Glutamatergic neuron (in vitro differentiated cells): ENCODE results near the gene NFYC. TPM values are rescaled to one million over a fixed set of nuclear protein-coding genes. Genes with fewer than 3 reads are reported as not detected.

Experiments used
- DNase-seq: peaks from one replicate; pipeline ENCODE4 v3.0.0; 2022
- H3K27ac Mint-ChIP-seq: one replicate; pipeline ENCODE4 v1.8.0; 2020; ENCODE audit warnings: mild to moderate bottlenecking, mixed read lengths, inconsistent platforms; ENCODE audit not compliant: unreplicated experiment
- H3K27me3 Mint-ChIP-seq: one replicate; pipeline ENCODE4 v1.8.0; 2020; ENCODE audit warnings: mild to moderate bottlenecking, moderate library complexity, mixed read lengths, inconsistent platforms; ENCODE audit not compliant: unreplicated experiment
- H3K36me3 Mint-ChIP-seq: one replicate; pipeline ENCODE4 v1.8.0; 2020; ENCODE audit warnings: mild to moderate bottlenecking, mixed read lengths, inconsistent platforms; ENCODE audit not compliant: unreplicated experiment
- H3K4me1 Mint-ChIP-seq: one replicate; pipeline ENCODE4 v1.8.0; 2020; ENCODE audit warnings: mild to moderate bottlenecking, low read depth, mixed read lengths, inconsistent platforms; ENCODE audit not compliant: unreplicated experiment
- H3K4me3 Mint-ChIP-seq: one replicate; pipeline ENCODE4 v1.8.0; 2020; ENCODE audit warnings: mild to moderate bottlenecking, mixed read lengths, inconsistent platforms; ENCODE audit not compliant: unreplicated experiment
- H3K9me3 Mint-ChIP-seq: one replicate; pipeline ENCODE4 v1.8.0; 2020; ENCODE audit warnings: mild to moderate bottlenecking, moderate library complexity, mixed read lengths, inconsistent platforms; ENCODE audit not compliant: unreplicated experiment
- CTCF ChIP-seq: fragments of 200-600 bp; sonication (generic); IDR thresholded peaks from one replicate; pipeline ENCODE4 v1.5.0; 2021; ENCODE audit not compliant: partially characterized antibody, unreplicated experiment
- total RNA-seq: library from RNA; stranded (reverse); fragmentation: NEBNext Ultra II Directional; extraction: Animal tissue kit (Norgen Biotek cat#: 25700); gene quantifications from one replicate; pipeline ENCODE4 v1.2.1, GENCODE V29; 2021; ENCODE audit not compliant: unreplicated experiment

Gene NFYC
- total RNA-seq, 1 donor from 2014 or later = 44.2 TPM

- TF ChIP-seq CTCF = no peak
- H3K36me3 Mint-ChIP-seq = peaks cover 12% of the 10 kb centered on the region
- H3K27me3 Mint-ChIP-seq = peaks cover 12% of the 10 kb centered on the region
- peaks cover 7% of the 10 kb centered on the region for H3K9me3 Mint-ChIP-seq
- H3K4me3 Mint-ChIP-seq = no peak overlapping the region
- no peak for DNase-seq
- H3K4me1 Mint-ChIP-seq = peaks cover 14% of the 10 kb centered on the region
- no peak overlapping the region for H3K27ac Mint-ChIP-seq
Measured at GRCh38 chr1:40780678-40781607, 89.4 kb downstream of the NFYC start.

- DNase-seq = no peak
- Mint-ChIP-seq H3K27me3 (peaks cover 12% of the 10 kb centered on the region), H3K4me3 (no peak overlapping the region), H3K4me1 (peaks cover 12% of the 10 kb centered on the region), H3K36me3 (peaks cover 9% of the 10 kb centered on the region), H3K27ac (no peak overlapping the region), H3K9me3 (peaks cover 6% of the 10 kb centered on the region)
- TF ChIP-seq CTCF = no peak
Measured at GRCh38 chr1:40781608-40781971, 90.1 kb downstream of the NFYC start.

GRCh38 chr1:40782371-40782956 is 91.0 kb downstream of the NFYC start:
- no peak overlapping the region for H3K27ac Mint-ChIP-seq
- DNase-seq = peak; percentile 73
- H3K9me3 Mint-ChIP-seq = peaks cover 2% of the 10 kb centered on the region
- peak overlapping the region; percentile 85 for H3K4me3 Mint-ChIP-seq
- peaks cover under 1% of the 10 kb centered on the region for H3K36me3 Mint-ChIP-seq
- no peak for TF ChIP-seq CTCF
- peaks cover 12% of the 10 kb centered on the region for H3K27me3 Mint-ChIP-seq
- H3K4me1 Mint-ChIP-seq = peaks cover 12% of the 10 kb centered on the region

- H3K4me1 Mint-ChIP-seq = peaks cover 15% of the 10 kb centered on the region
- H3K36me3 Mint-ChIP-seq = no peaks in the 10 kb centered on the region
- H3K4me3 Mint-ChIP-seq = peak within 1 kb of the TSS; percentile 85
- peak; percentile 64 for DNase-seq
- no peak within 1 kb of the TSS for H3K27ac Mint-ChIP-seq
- peaks cover 2% of the 10 kb centered on the region for H3K9me3 Mint-ChIP-seq
- no peak for TF ChIP-seq CTCF
- H3K27me3 Mint-ChIP-seq = peaks cover 12% of the 10 kb centered on the region
Measured at GRCh38 chr1:40783001-40783905, 91.7 kb downstream of the NFYC start, which contains the start of gene KCNQ4. TSS of gene KCNQ4 (plus strand) at chr1:40783787. CDS start at chr1:40784094, 307 bp downstream.
